Measurements from ENCODE around the gene PROSER1.
A peak's percentile ranks its signal among the peaks of the same experiment; 100 is the strongest.

The PROSER1 gene

GRCh38 chr13:39034085-39034484 lies 3.8 kb downstream of the PROSER1 start:
- WGBS (ENCODE audit: insufficient coverage, insufficient read length): no CpG with 5 or more reads among the region's 1 CpG
- H3K4me3 ChIP-seq (ENCODE audit: low read length): no peak overlapping the region
- no peaks in the 10 kb centered on the region; the same call in 1 of the 2 replicates for H3K36me3 ChIP-seq (ENCODE audit: control insufficient read depth, insufficient read depth, low read length)
- H3K27me3 ChIP-seq (ENCODE audit: control insufficient read depth, insufficient read depth, low read length): no peaks in the 10 kb centered on the region
- no peaks in the 10 kb centered on the region for H3K9me3 ChIP-seq (ENCODE audit: control insufficient read depth, insufficient read depth, low read length)
- no peaks in the 10 kb centered on the region; the same call in 1 of the 2 replicates for H3K4me1 ChIP-seq (ENCODE audit: control insufficient read depth, insufficient read depth, low read length)
- no peak overlapping the region for H3K27ac ChIP-seq (ENCODE audit: low read length)
- DNase-seq (ENCODE audit: low read depth, low spot score): no peak

GRCh38 chr13:39032150-39032549 lies 5.7 kb downstream of the PROSER1 start:
- no CpG with 5 or more reads among the region's 1 CpG for WGBS (ENCODE audit: insufficient coverage, insufficient read length)
- H3K27ac ChIP-seq (ENCODE audit: low read length): no peak overlapping the region
- H3K27me3 ChIP-seq (ENCODE audit: control insufficient read depth, insufficient read depth, low read length): no peaks in the 10 kb centered on the region
- H3K4me3 ChIP-seq (ENCODE audit: low read length): no peak overlapping the region
- peaks cover 2% of the 10 kb centered on the region; the same call in 1 of the 2 replicates for H3K36me3 ChIP-seq (ENCODE audit: control insufficient read depth, insufficient read depth, low read length)
- H3K4me1 ChIP-seq (ENCODE audit: control insufficient read depth, insufficient read depth, low read length): no peaks in the 10 kb centered on the region; the same call in 1 of the 2 replicates
- H3K9me3 ChIP-seq (ENCODE audit: control insufficient read depth, insufficient read depth, low read length): no peaks in the 10 kb centered on the region
- no peak for DNase-seq (ENCODE audit: low read depth, low spot score)

GRCh38 chr13:39025433-39025839 lies 12.5 kb downstream of the PROSER1 start:
- no peak for DNase-seq (ENCODE audit: low read depth, low spot score)
- no peaks in the 10 kb centered on the region for H3K9me3 ChIP-seq (ENCODE audit: control insufficient read depth, insufficient read depth, low read length)
- WGBS (ENCODE audit: insufficient coverage, insufficient read length): no CpG with 5 or more reads among the region's 2 CpGs
- H3K4me1 ChIP-seq (ENCODE audit: control insufficient read depth, insufficient read depth, low read length): peaks cover 10% of the 10 kb centered on the region
- H3K27me3 ChIP-seq (ENCODE audit: control insufficient read depth, insufficient read depth, low read length): no peaks in the 10 kb centered on the region
- H3K4me3 ChIP-seq (ENCODE audit: low read length): no peak overlapping the region
- no peak overlapping the region for H3K27ac ChIP-seq (ENCODE audit: low read length)
- H3K36me3 ChIP-seq (ENCODE audit: control insufficient read depth, insufficient read depth, low read length): peaks cover 6% of the 10 kb centered on the region; the same call in 1 of the 2 replicates

- Histone ChIP-seq H3K4me3 (ENCODE audit: low read length) (no peak overlapping the region), H3K4me1 (ENCODE audit: control insufficient read depth, insufficient read depth, low read length) (peaks cover 10% of the 10 kb centered on the region), H3K9me3 (ENCODE audit: control insufficient read depth, insufficient read depth, low read length) (no peaks in the 10 kb centered on the region), H3K27ac (ENCODE audit: low read length) (peak overlapping the region; percentile 64), H3K27me3 (ENCODE audit: control insufficient read depth, insufficient read depth, low read length) (no peaks in the 10 kb centered on the region), H3K36me3 (ENCODE audit: control insufficient read depth, insufficient read depth, low read length) (peaks cover 6% of the 10 kb centered on the region; the same call in 1 of the 2 replicates)
- no peak for DNase-seq (ENCODE audit: low read depth, low spot score)
These were observed 14.1 kb downstream of the PROSER1 start for GRCh38 chr13:39023761-39024160.

- no peaks in the 10 kb centered on the region for H3K27me3 ChIP-seq (ENCODE audit: control insufficient read depth, insufficient read depth, low read length)
- H3K36me3 ChIP-seq (ENCODE audit: control insufficient read depth, insufficient read depth, low read length): peaks cover 6% of the 10 kb centered on the region; the same call in 1 of the 2 replicates
- DNase-seq (ENCODE audit: low read depth, low spot score): no peak
These were observed 14.6 kb downstream of the PROSER1 start for GRCh38 chr13:39023316-39023715.

GRCh38 chr13:39020853-39021462 lies 16.9 kb downstream of the PROSER1 start:
- DNase-seq (ENCODE audit: low read depth, low spot score): no peak
- Histone ChIP-seq H3K9me3 (ENCODE audit: control insufficient read depth, insufficient read depth, low read length) (no peaks in the 10 kb centered on the region), H3K27ac (ENCODE audit: low read length) (no peak overlapping the region), H3K4me3 (ENCODE audit: low read length) (no peak overlapping the region), H3K4me1 (ENCODE audit: control insufficient read depth, insufficient read depth, low read length) (peaks cover 10% of the 10 kb centered on the region), H3K36me3 (ENCODE audit: control insufficient read depth, insufficient read depth, low read length) (peaks cover 12% of the 10 kb centered on the region; the same call in 1 of the 2 replicates), H3K27me3 (ENCODE audit: control insufficient read depth, insufficient read depth, low read length) (no peaks in the 10 kb centered on the region)
- no CpG with 5 or more reads among the region's 4 CpGs for WGBS (ENCODE audit: insufficient coverage, insufficient read length)

More at GRCh38 chr13:39023316-39023715, 14.6 kb downstream of the PROSER1 start:
- Histone ChIP-seq H3K27ac (ENCODE audit: low read length) (peak overlapping the region; percentile 64), H3K4me1 (ENCODE audit: control insufficient read depth, insufficient read depth, low read length) (peaks cover 10% of the 10 kb centered on the region), H3K4me3 (ENCODE audit: low read length) (no peak overlapping the region), H3K9me3 (ENCODE audit: control insufficient read depth, insufficient read depth, low read length) (no peaks in the 10 kb centered on the region)
- WGBS (ENCODE audit: insufficient coverage, insufficient read length): no CpG with 5 or more reads among the region's 2 CpGs

- WGBS (ENCODE audit: insufficient coverage, insufficient read length): no CpG with 5 or more reads among the region's 2 CpGs
- H3K4me1 ChIP-seq (ENCODE audit: control insufficient read depth, insufficient read depth, low read length): no peaks in the 10 kb centered on the region
- H3K4me3 ChIP-seq (ENCODE audit: low read length): no peak overlapping the region
- DNase-seq (ENCODE audit: low read depth, low spot score): no peak
- no peaks in the 10 kb centered on the region for H3K27me3 ChIP-seq (ENCODE audit: control insufficient read depth, insufficient read depth, low read length)
- no peak overlapping the region for H3K27ac ChIP-seq (ENCODE audit: low read length)
- no peaks in the 10 kb centered on the region for H3K9me3 ChIP-seq (ENCODE audit: control insufficient read depth, insufficient read depth, low read length)
- peaks cover 28% of the 10 kb centered on the region for H3K36me3 ChIP-seq (ENCODE audit: control insufficient read depth, insufficient read depth, low read length)
These were observed 21.1 kb downstream of the PROSER1 start for GRCh38 chr13:39016787-39017186.

GRCh38 chr13:39016087-39016486 lies 21.8 kb downstream of the PROSER1 start:
- Histone ChIP-seq H3K4me1 (ENCODE audit: control insufficient read depth, insufficient read depth, low read length) (no peaks in the 10 kb centered on the region), H3K4me3 (ENCODE audit: low read length) (no peak overlapping the region), H3K36me3 (ENCODE audit: control insufficient read depth, insufficient read depth, low read length) (peaks cover 32% of the 10 kb centered on the region), H3K27ac (ENCODE audit: low read length) (no peak overlapping the region), H3K27me3 (ENCODE audit: control insufficient read depth, insufficient read depth, low read length) (no peaks in the 10 kb centered on the region), H3K9me3 (ENCODE audit: control insufficient read depth, insufficient read depth, low read length) (no peaks in the 10 kb centered on the region)
- WGBS (ENCODE audit: insufficient coverage, insufficient read length): 100% methylated on average over 1 of the region's 1 CpG
- no peak for DNase-seq (ENCODE audit: low read depth, low spot score)

- Histone ChIP-seq H3K4me3 (ENCODE audit: low read length) (no peak overlapping the region), H3K36me3 (ENCODE audit: control insufficient read depth, insufficient read depth, low read length) (peaks cover 36% of the 10 kb centered on the region), H3K9me3 (ENCODE audit: control insufficient read depth, insufficient read depth, low read length) (no peaks in the 10 kb centered on the region), H3K27me3 (ENCODE audit: control insufficient read depth, insufficient read depth, low read length) (no peaks in the 10 kb centered on the region), H3K27ac (ENCODE audit: low read length) (no peak overlapping the region), H3K4me1 (ENCODE audit: control insufficient read depth, insufficient read depth, low read length) (no peaks in the 10 kb centered on the region)
- no peak for DNase-seq (ENCODE audit: low read depth, low spot score)
- no CpG with 5 or more reads among the region's 5 CpGs for WGBS (ENCODE audit: insufficient coverage, insufficient read length)
These were observed 24.4 kb downstream of the PROSER1 start for GRCh38 chr13:39013462-39013861.

GRCh38 chr13:39012608-39013007 lies 25.3 kb downstream of the PROSER1 start:
- no peaks in the 10 kb centered on the region for H3K9me3 ChIP-seq (ENCODE audit: control insufficient read depth, insufficient read depth, low read length)
- H3K36me3 ChIP-seq (ENCODE audit: control insufficient read depth, insufficient read depth, low read length): peaks cover 31% of the 10 kb centered on the region
- no peak overlapping the region for H3K27ac ChIP-seq (ENCODE audit: low read length)
- no peak for DNase-seq (ENCODE audit: low read depth, low spot score)
- no peaks in the 10 kb centered on the region for H3K27me3 ChIP-seq (ENCODE audit: control insufficient read depth, insufficient read depth, low read length)
- no peaks in the 10 kb centered on the region for H3K4me1 ChIP-seq (ENCODE audit: control insufficient read depth, insufficient read depth, low read length)
- no CpG with 5 or more reads among the region's 7 CpGs for WGBS (ENCODE audit: insufficient coverage, insufficient read length)
- H3K4me3 ChIP-seq (ENCODE audit: low read length): no peak overlapping the region

All from iPS DF 6.9 (cell line).